GM20000 (cell line): ENCODE results near the gene GABBR2.

ENCODE experiments used
- DNase-seq: peaks from one replicate; pipeline ENCODE4 v3.0.0; 2012; ENCODE audit warnings: low spot score
- CTCF ChIP-seq: IDR thresholded peaks from 2 replicates; pipeline ENCODE4 v1.5.1; 2012; ENCODE audit warnings: mild to moderate bottlenecking, control low read depth; ENCODE audit errors: extremely low read depth, missing control alignments

Gene GABBR2

DNA sequence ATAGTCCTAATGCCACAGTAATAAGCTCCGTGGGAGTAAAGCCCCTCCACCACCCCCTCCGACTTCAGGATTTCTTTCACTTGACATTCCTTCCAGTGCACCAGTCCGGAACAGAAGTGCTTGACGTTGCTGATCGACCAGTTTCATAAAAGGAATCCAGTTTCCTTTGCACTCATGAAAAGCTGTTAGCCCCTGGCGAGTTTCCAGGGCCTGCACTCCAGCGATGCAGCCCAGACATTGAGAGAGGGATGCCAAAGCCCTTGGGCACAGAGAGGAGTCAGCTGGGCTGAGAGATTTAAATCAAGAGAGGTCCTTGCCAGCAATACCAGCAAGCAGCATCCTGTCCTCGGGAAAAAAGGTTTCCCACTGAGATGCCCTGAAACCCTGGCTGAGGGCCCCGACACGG lies 170.1 kb downstream of the GABBR2 start:
- no peak for DNase-seq

GRCh38 chr9:98538203-98538602 lies 170.5 kb downstream of the GABBR2 start:
- no peak for TF ChIP-seq CTCF

More for the DNA sequence above, 170.1 kb downstream of the GABBR2 start:
- TF ChIP-seq CTCF = no peak

DNA sequence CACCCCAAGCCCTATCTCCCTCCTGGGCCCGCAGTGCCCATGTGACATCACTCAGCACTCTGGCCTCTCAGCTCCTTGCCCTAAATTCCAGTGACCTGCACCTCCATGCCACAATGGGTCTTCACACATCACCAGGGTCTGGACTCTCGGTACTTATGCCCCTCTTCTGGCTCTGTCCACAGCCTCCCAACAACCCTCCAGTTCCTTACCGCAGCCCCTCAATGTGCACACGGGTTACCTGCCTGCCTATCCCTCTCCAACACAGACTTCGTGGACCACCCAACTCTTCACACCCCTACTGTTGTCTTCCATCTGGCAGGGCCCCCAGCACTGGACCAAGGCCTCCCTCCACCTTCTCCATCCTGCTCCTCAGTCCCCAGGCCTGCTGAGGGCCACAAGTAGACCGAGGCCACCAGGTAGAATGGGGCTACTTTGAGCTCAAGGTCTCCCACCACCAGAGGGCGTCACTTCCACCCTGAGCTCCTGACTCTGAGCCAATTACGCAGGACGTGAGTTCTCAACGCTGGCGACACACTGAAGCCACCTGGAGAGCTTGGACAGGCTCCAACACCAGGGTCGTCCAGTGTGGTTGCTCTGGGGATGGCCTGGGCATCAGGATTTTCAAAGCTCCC lies 172.1 kb downstream of the GABBR2 start:
- TF ChIP-seq CTCF = peak; percentile 54
- DNase-seq = peak; percentile 45

More at GRCh38 chr9:98538203-98538602, 170.5 kb downstream of the GABBR2 start:
- no peak for DNase-seq

- no peak for TF ChIP-seq CTCF
- no peak for DNase-seq
These were observed 174.9 kb downstream of the GABBR2 start for GRCh38 chr9:98533866-98534265.

DNA sequence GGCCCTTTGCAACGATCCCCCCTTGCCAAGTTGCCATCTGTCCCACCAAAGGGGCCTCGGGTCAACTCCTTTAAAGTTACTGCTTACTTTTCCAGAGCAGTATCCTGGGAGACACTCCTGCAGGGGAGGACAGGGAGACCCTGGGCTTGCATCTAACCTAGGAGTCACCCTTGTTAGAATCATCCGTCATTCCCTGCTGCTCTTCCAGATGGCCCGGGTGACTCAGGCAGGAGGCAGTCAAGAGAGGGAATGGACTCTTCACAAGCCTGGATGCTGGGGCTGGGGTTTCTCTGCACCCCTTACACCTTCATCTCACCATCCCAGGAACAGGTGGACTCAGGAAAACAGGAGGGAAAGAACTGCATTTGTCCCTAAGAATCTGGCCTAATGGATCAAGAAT lies 175.6 kb downstream of the GABBR2 start:
- TF ChIP-seq CTCF = no peak
- no peak for DNase-seq

DNA sequence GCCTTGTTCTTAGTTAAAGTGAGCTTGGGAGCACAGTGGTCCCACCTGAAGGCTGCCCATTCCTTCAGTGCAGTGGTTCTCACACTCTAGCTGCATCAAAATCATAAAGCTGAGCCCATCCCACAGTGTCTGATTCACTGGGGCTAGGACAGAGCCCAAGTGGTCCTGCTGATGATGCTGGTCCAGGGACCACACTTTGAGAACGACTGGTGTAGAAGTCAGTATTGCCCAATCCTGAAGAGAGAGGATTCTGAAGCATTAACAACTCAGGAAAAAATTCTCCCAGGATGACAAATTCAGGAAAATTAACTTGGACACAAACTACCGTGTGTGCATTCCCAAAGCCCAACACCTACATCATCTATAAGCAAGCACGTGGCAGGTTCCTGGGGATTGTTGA lies 176.2 kb downstream of the GABBR2 start:
- DNase-seq = no peak
- no peak for TF ChIP-seq CTCF

GRCh38 chr9:98532147-98532546 lies 176.6 kb downstream of the GABBR2 start:
- DNase-seq = no peak
- no peak for TF ChIP-seq CTCF
